Thyroid gland (tissue), 4 donors: ENCODE results near the gene DYNLT2.

Source experiments
- POLR2A ChIP-seq, 2 donors: fragments of 450-650 bp; IDR thresholded peaks; one replicate each; pipeline ENCODE4 v1.6.1; 2017; ENCODE audit warnings: antibody characterized with exemption in 2 of 2, mild to moderate bottlenecking in 2 of 2, moderate library complexity in 1 of 2
- TF ChIP-seq, protein P1 (sequence below), 6 experiments: fragments of 200-600 bp in 3 of 6; fragments of 450-650 bp in 3 of 6; sonication (generic) in 3 of 6; IDR thresholded peaks; one replicate each; pipeline ENCODE4 v1.5.1; 2016 to 2019; ENCODE audit warnings: antibody characterized with exemption in 6 of 6, mild to moderate bottlenecking in 2 of 6, inconsistent platforms in 1 of 6, moderate library complexity in 1 of 6

- TF ChIP-seq, protein P1, sequence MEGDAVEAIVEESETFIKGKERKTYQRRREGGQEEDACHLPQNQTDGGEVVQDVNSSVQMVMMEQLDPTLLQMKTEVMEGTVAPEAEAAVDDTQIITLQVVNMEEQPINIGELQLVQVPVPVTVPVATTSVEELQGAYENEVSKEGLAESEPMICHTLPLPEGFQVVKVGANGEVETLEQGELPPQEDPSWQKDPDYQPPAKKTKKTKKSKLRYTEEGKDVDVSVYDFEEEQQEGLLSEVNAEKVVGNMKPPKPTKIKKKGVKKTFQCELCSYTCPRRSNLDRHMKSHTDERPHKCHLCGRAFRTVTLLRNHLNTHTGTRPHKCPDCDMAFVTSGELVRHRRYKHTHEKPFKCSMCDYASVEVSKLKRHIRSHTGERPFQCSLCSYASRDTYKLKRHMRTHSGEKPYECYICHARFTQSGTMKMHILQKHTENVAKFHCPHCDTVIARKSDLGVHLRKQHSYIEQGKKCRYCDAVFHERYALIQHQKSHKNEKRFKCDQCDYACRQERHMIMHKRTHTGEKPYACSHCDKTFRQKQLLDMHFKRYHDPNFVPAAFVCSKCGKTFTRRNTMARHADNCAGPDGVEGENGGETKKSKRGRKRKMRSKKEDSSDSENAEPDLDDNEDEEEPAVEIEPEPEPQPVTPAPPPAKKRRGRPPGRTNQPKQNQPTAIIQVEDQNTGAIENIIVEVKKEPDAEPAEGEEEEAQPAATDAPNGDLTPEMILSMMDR (IDR thresholded peaks at IDR 0.05): no peak
- no peak for TF ChIP-seq POLR2A (IDR thresholded peaks at IDR 0.05)
Observed at GRCh38 chr6:169783401-169783800, 32.0 kb upstream of the DYNLT2 start.
